Activated CD8-positive, alpha-beta memory T cell treated with anti-CD3 and anti-CD28 coated beads for 24 hours (primary cell): ENCODE data around the gene FAM53A.
"Not testable (repeated sequence)": the region's sequence is repeated elsewhere in the genome, so short reads cannot be mapped to it uniquely, and the experiment has no call there.

Experiments used
- DNase-seq: peaks from one replicate; pipeline ENCODE4 v3.0.0-alpha.2; 2020

FAM53A gene

DNA sequence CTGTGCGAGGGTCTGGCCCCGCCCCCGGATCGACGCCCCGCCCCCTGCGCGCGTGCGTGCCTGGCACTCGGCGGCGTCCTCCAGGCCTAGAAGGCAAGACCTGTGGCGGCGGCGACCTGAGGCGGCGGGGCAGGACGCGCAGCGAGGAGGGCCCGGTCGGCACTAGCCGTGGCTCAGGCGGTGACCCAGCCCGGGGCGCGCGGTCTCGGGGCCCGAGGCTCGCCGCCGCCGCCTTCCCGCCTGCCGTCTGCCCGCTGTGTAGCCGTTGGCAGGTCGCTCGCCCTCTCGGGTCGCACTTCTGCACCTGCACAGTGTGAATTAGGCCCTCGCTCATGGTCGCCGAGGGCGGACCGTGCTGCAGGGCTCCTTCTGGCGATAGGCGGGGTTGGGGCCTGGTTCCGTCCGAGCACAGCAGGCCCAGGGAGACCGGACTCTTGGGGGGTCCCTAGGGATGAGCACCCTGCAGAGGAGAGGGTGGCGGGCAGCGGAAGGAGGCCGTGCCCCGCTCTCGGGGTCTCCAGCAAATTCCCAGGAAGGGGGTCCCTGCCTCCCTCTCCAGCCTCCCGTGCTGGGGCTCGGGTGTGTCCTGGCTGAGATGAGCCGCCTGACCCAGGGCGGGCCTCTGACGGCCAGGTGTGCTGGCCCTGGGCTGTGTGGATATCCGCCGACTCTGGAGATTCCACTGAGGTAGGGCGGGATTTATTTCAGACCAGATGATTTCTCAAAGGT, 557 bp upstream of the FAM53A start:
- peak; percentile 99 for DNase-seq

- no peak for DNase-seq
Measured at GRCh38 chr4:1683261-1683735, 815 bp downstream of the FAM53A start.

GRCh38 chr4:1682860-1683259, 1.3 kb downstream of the FAM53A start:
- DNase-seq, result no peak

GRCh38 chr4:1678244-1678643, 5.9 kb downstream of the FAM53A start:
- no peak for DNase-seq

DNA sequence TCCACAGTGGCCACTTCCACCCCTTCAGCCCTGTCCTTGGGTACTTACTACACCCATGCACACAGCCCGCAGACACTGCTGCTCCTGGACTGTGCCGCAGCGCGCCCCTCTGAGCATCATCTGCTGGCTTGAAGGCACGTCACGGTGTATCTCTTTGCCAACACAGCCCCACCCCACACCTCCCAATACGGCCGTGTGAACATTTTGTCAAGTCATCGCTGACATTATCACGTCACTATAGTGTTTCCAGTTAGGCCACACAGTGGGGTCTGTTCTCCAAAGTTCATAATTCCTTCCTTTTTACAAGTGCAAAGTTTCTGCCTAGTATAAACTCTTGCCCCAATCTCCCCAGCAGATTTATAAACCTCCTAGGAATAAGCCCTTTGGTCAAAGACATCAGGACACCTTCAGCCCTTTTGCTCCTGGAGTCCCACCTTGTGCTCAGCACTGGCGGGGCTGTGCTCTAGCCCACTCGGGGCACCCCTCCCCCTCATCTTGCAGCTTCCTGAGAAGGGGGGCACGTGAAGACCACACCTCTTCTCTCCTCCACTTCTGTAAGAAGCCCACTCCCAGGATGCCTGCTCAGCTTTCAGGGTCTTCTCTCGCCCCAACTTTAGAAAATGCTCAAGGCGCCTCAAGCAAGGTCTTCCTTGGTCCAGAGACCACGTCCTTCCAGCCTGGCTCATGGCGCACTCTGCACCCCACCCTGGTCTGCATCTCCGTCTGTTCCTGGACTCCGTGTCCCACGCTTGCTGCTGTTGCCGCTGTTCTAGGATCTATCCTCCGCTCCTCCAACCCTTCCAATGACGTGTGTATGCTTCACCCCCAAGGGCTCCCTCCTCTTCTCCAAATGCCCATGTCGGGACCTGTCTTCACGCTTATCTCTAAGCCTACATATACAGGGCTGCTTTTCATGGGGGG, 7.2 kb downstream of the FAM53A start:
- no peak for DNase-seq

DNA sequence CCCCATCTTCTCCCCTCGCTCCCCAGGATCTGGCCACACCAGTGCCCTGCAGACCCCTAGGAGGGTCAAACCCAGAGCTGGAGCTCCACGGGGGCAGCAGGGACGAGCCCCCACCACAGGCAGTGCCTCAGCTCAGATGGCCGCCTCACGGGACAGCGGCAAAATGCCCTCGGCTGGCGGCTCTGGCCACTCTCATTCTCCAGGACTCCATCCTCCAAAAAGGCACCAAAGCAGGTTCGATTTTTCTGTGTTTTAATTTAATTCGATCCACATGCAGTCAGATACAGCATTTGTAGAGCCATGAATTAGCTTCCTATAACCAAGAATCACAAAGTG, 8.3 kb downstream of the FAM53A start:
- DNase-seq, result no peak

GRCh38 chr4:1675136-1675801, 8.8 kb downstream of the FAM53A start:
- no peak for DNase-seq

DNA sequence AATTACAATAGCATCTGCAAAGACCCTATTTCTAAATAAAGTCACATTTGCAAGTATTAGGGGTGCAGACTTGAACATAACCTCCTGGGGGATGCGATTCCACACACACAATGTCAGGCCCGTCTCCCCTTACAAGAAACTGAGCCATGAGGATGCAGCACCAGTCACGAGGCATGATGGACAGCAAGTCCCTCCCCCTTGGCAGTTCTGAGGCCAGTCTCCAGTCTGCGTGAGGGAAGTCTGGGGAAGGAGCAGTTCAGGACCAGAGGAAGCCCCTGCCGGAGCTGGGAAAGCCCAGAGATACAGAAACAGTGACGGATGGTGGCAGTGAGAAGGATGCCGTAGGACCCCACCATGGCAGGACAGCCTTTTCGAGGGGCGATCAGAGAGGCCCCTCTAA, 9.4 kb downstream of the FAM53A start:
- DNase-seq, result no peak

GRCh38 chr4:1673671-1674070, 10.4 kb downstream of the FAM53A start:
- DNase-seq, result no peak

DNA sequence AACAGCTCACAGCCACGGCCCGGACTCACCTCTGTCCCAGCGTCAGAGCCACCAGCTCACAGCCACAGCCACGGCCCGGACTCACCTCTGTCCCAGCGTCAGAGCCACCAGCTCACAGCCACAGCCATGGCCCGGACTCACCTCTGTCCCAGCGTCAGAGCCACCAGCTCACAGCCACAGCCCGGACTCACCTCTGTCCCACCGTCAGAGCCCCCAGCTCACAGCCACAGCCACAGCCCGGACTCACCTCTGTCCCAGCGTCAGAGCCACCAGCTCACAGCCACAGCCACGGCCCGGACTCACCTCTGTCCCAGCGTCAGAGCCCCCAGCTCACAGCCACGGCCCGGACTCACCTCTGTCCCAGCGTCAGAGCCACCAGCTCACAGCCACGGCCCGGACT, 13.1 kb downstream of the FAM53A start:
- not testable (repeated sequence) for DNase-seq

GRCh38 chr4:1670279-1670678, 13.8 kb downstream of the FAM53A start:
- DNase-seq, result no peak

DNA sequence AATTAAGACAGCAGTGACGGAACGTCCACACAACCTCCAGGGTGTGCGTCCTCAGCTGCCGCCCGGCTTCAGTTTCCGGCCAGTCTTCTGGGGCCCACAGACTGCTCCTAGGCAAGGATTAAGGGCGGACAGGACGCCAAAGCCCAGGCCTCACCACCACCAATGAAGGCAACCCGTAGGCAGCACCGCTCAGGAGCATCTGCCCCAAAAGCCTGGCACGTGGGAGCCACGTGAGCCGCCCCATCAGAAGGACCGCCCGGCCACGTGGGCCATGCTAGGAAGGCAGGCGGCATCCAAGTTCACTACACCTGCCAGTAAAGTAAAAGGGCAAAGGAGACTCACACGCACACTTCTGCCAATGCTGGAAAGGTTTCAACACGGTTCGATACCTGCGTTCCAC, 14.3 kb downstream of the FAM53A start:
- DNase-seq, result no peak

GRCh38 chr4:1669270-1669669, 14.8 kb downstream of the FAM53A start:
- no peak for DNase-seq

DNA sequence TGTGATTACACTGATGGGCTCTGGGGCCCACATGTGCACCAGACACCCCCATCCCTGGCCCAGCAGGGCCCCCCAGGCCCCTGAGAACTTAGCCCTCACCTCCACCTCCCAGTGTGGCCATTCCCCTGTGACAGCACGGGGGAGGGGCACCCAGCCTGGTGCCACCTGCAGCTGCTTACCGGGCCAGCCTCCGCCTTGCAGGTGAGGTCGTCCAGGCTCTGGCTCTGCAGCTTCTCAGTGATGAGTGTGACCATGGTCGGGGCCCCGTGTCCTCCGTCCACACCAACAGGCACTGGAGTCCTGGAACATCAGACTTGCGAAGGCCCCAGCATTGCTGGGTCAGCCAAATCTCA, 15.6 kb downstream of the FAM53A start:
- no peak for DNase-seq

DNA sequence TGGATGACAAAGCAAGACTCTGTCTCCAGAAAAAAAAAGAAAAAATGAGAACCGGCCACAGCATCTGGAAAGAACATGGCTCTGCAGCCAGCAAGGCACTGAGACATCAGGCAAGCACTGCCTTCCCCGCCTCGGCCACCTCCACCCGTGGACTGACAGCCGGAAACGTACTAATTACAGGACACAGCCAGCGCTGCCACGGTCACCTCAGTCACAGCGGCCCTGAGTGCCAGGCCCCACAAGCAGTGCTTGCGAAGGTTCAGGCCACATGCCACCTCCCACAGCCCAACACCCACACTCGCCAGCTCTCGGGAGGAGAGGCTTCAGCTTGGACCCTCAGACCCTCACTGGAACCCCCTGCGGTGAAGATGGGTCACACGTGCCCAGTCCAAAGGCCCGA, 16.8 kb downstream of the FAM53A start:
- DNase-seq, result no peak

DNA sequence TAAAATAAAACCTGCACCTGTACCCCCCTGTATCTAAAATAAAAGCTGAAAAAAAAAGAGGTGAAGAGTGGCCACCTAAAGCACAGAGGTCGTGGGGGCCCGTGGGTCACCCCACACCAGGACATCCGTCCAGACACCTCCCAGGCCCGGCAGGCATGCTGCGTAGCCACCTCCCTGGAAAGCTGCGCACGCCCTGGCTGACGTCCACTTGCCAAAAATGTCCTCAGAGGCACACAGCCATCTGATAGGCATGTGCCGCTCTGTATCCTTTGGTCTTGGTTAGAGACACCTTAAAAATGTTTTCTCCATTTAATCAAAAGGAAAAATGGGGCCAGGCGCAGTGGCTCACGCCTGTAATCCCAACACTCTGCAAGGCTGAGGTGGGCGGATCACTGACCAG, 17.7 kb downstream of the FAM53A start:
- no peak for DNase-seq

DNA sequence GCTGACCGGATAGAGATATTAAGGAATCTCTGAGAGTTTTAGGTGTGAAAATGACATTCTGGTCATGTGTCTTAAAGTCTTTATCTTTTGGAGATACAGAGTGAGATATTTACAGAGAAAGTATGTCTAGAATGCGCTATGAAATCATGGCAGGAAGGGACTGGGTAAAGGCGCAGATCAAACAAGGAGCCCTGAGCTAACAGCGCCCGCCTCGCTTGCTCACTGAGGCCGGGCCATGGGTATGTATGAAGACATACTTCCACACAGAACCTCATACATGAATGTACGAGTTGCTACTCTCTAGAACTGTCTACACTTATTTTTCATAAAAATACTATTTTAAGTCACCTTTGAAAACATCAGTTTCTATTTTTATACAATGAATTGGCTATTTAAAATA, 20.0 kb downstream of the FAM53A start:
- DNase-seq, result no peak

GRCh38 chr4:1663549-1663948, 20.6 kb downstream of the FAM53A start:
- no peak for DNase-seq

DNA sequence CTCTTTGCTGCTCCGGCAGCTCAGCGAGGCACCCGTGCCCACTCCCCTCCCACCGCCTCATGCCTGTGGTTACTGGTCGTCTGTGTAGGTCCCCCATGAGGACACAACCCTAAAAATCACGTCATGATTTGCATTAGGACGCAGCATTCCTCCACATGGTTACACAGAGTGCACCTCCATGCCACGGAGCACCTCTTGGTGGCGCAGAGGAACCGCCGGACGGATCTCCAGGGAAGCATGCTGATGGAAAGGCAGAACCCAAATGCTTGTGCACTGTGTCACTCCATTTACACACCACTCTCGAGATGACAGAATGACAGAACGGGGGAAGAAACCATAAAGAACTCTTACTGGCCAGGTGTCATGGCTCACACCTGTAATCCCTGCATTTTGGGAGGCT, 22.4 kb downstream of the FAM53A start:
- no peak for DNase-seq

- no peak for DNase-seq
Measured at GRCh38 chr4:1660948-1661677, 23.0 kb downstream of the FAM53A start.

DNA sequence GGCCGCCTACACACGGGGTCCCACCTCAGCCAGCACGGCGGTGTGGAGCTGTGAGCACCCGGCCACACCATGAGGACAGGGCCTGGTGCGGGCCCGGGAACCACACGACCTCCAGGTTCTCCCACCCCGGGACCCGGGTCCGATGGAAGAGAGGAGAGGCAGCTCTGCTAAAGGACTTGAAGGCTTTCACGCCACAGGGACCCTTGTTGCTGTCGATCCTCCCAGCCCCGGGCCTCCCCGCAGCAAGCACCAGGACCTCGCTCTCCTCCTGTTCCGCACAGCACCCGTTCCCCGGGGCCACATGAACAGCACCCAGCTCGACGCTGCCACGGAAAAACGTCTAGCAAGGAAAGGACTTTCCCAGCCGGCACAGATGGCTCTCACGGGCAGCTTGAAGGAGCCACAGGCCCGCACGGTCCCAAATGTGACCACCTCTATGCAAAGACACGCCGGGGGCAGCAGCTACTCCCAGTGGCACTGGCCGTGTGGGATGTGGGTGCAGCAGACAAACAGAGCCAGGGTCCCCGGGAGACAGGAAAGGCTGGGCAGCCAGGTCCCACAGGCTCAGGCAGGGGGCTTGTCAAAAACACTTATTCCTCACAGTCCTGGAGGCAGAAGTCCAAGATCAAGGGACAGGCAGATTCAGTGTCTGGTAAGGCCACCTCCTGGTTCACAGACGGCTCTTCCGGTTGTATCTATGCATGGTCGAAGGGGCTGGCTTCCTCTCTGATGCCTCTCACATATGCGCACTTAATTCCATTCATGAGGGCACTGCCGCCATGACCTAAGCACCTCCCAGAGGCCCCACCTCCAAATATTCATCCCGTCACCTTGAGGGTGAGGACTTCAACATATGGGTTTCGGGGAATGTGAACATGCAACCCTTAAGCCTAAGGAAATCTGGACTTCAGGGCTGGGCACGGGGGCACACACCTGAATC, 24.7 kb downstream of the FAM53A start:
- no peak for DNase-seq

- no peak for DNase-seq
Measured at GRCh38 chr4:1658581-1658980, 25.5 kb downstream of the FAM53A start.
